HepG2 (cell line): Measurements from ENCODE around the gene TRMT2A. TPM values are rescaled to one million over a fixed set of nuclear protein-coding genes. Genes with fewer than 3 reads are reported as not detected.

ENCODE experiments used
- AGO1 ChIP-seq: fragments of 200-400 bp; formaldehyde crosslinking; IDR thresholded peaks from 2 replicates; pipeline ENCODE4 v1.6.1; 2017; ENCODE audit warnings: mild to moderate bottlenecking, low read depth, low read length, moderate library complexity; ENCODE audit not compliant: poor library complexity, severe bottlenecking
- ATF7-NPFF ChIP-seq: sonication (generic); formaldehyde crosslinking; IDR thresholded peaks from 2 replicates; pipeline ENCODE4 v1.8.1; 2023; ENCODE audit warnings: mild to moderate bottlenecking, low read depth, missing genetic modification reagents, moderate library complexity
- CENPX ChIP-seq: sonication (generic); formaldehyde crosslinking; IDR thresholded peaks from 2 replicates; pipeline ENCODE4 v1.9.0; 2021; ENCODE audit warnings: mild to moderate bottlenecking, missing genetic modification reagents, moderate library complexity
- DRAP1 ChIP-seq: IDR thresholded peaks from 2 replicates; pipeline ENCODE4 v1.6.1; 2016; ENCODE audit warnings: missing genetic modification reagents, missing compliant biosample characterization
- FOXM1 ChIP-seq: sonication (generic); formaldehyde crosslinking; IDR thresholded peaks from 2 replicates; pipeline ENCODE4 v1.5.0; 2020; ENCODE audit warnings: missing genetic modification reagents
- GABPA ChIP-seq, 2 experiments: IDR thresholded peaks; 2 replicates each; pipeline ENCODE4 v1.6.1; 2011 to 2016; ENCODE audit warnings: low read depth in 2 of 2, low read length in 1 of 2, missing biosample characterization in 1 of 2, missing genetic modification characterization in 1 of 2
- HNRNPLL ChIP-seq: fragments of 200-400 bp; formaldehyde crosslinking; IDR thresholded peaks from 2 replicates; pipeline ENCODE4 v1.6.1; 2017; ENCODE audit warnings: mild to moderate bottlenecking, low read depth, low read length; ENCODE audit not compliant: poor library complexity, severe bottlenecking
- HOXA5 ChIP-seq: sonication (generic); formaldehyde crosslinking; IDR thresholded peaks from 2 replicates; pipeline ENCODE4 v1.4.0; 2020; ENCODE audit warnings: missing genetic modification reagents
- MAZ ChIP-seq, 2 experiments: sonication (generic) in 1 of 2; formaldehyde crosslinking in 1 of 2; IDR thresholded peaks; 2 replicates each; pipeline versions ENCODE4 v1.5.0 to v1.6.1; 2012 to 2020; ENCODE audit warnings: low read depth in 2 of 2, mild to moderate bottlenecking in 2 of 2, borderline replicate concordance in 1 of 2, improper control_type of control experiment in 1 of 2, low read length in 1 of 2, missing genetic modification reagents in 1 of 2, moderate library complexity in 1 of 2
- NFYB ChIP-seq: sonication (generic); formaldehyde crosslinking; IDR thresholded peaks from 2 replicates; pipeline ENCODE4 v1.4.0; 2020; ENCODE audit warnings: missing genetic modification reagents
- NFYC ChIP-seq: IDR thresholded peaks from 2 replicates; pipeline ENCODE4 v1.6.1; 2016; ENCODE audit warnings: missing genetic modification reagents, missing compliant biosample characterization
- POLR2A ChIP-seq, 2 experiments: IDR thresholded peaks; 2 replicates each; pipeline ENCODE4 v1.6.1; 2011; ENCODE audit warnings: low read depth in 2 of 2, low read length in 2 of 2, mild to moderate bottlenecking in 1 of 2, moderate library complexity in 1 of 2; ENCODE audit not compliant: insufficient read depth in 1 of 2
- POLR2G ChIP-seq: fragments of 200-400 bp; formaldehyde crosslinking; IDR thresholded peaks from 2 replicates; pipeline ENCODE4 v1.6.1; 2018; ENCODE audit warnings: mild to moderate bottlenecking, low read depth, low read length, moderate library complexity
- RXRA ChIP-seq: sonication (generic); formaldehyde crosslinking; IDR thresholded peaks from 2 replicates; pipeline ENCODE4 v1.5.1; 2020; ENCODE audit warnings: missing genetic modification reagents
- SAP130 ChIP-seq: IDR thresholded peaks from 2 replicates; pipeline ENCODE4 v1.6.1; 2016; ENCODE audit warnings: low read depth
- TFDP2 ChIP-seq: sonication (generic); formaldehyde crosslinking; IDR thresholded peaks from 2 replicates; pipeline ENCODE4 v1.4.0; 2020; ENCODE audit warnings: missing genetic modification reagents
- THAP11 ChIP-seq: IDR thresholded peaks from 2 replicates; pipeline ENCODE4 v1.6.1; 2016; ENCODE audit warnings: missing biosample characterization, missing genetic modification reagents
- TMF1 ChIP-seq: sonication (generic); formaldehyde crosslinking; IDR thresholded peaks from 2 replicates; pipeline ENCODE4 v1.8.1; 2022; ENCODE audit warnings: low read depth, missing genetic modification reagents
- ZMAT3 ChIP-seq: sonication (generic); formaldehyde crosslinking; conservative IDR thresholded peaks from 2 replicates; pipeline ENCODE4 v1.7.0; 2021; ENCODE audit warnings: missing genetic modification reagents
- ZNF34 ChIP-seq: sonication (generic); formaldehyde crosslinking; IDR thresholded peaks from 2 replicates; pipeline ENCODE4 v1.4.0; 2020; ENCODE audit warnings: mild to moderate bottlenecking, missing genetic modification reagents, borderline replicate concordance
- ZNF510 ChIP-seq: sonication (generic); formaldehyde crosslinking; IDR thresholded peaks from 2 replicates; pipeline ENCODE4 v1.4.0; 2020; ENCODE audit warnings: low read depth, mild to moderate bottlenecking, missing genetic modification reagents
- ZNF788 ChIP-seq: sonication (generic); formaldehyde crosslinking; IDR thresholded peaks from 2 replicates; pipeline ENCODE4 v1.5.0; 2020; ENCODE audit warnings: mild to moderate bottlenecking, missing genetic modification reagents, borderline replicate concordance
- ZNF879 ChIP-seq: sonication (generic); formaldehyde crosslinking; IDR thresholded peaks from 2 replicates; pipeline ENCODE4 v1.8.1; 2023; ENCODE audit warnings: missing genetic modification reagents
- ZSCAN31 ChIP-seq: sonication (generic); formaldehyde crosslinking; IDR thresholded peaks from 2 replicates; pipeline ENCODE4 v1.5.0; 2020; ENCODE audit warnings: low read depth, mild to moderate bottlenecking, missing genetic modification reagents
- polyA plus RNA-seq, 8 experiments: library from polyadenylated mRNA; depleted of rRNA in 3 of 8; stranded (reverse) in 7 of 8; unstranded in 1 of 8; fragments of >200 nt; fragmentation: Illumina TruSeq in 4 of 8; extraction: Trizol in 4 of 8; gene quantifications; 2 replicates each; pipeline versions ENCODE4 v1.2.1 to v1.2.3, GENCODE V29; 2011 to 2016; ENCODE audit warnings: low read depth in 4 of 8, missing spikeins in 1 of 8, mixed read lengths in 1 of 8; ENCODE audit not compliant: insufficient read depth in 1 of 8
- total RNA-seq, 5 experiments: library from RNA; depleted of rRNA; stranded (reverse); fragments of >200 nt; fragmentation: Illumina TruSeq; extraction: Trizol; gene quantifications; 2 replicates each; pipeline ENCODE4 v1.2.3, GENCODE V29; 2016; ENCODE audit warnings: low read depth in 1 of 5
- TF ChIP-seq, protein P1 (sequence below): sonication (generic); formaldehyde crosslinking; IDR thresholded peaks from 2 replicates; pipeline ENCODE4 v1.4.0; 2020; ENCODE audit warnings: mild to moderate bottlenecking, low read depth, missing genetic modification reagents

Gene TRMT2A
- total and polyA plus RNA-seq, 2 of the 13 experiments (the other 11 are each of a cell fraction or from before 2014, with no cell fraction given) = 24.0 to 30.3 TPM

DNA sequence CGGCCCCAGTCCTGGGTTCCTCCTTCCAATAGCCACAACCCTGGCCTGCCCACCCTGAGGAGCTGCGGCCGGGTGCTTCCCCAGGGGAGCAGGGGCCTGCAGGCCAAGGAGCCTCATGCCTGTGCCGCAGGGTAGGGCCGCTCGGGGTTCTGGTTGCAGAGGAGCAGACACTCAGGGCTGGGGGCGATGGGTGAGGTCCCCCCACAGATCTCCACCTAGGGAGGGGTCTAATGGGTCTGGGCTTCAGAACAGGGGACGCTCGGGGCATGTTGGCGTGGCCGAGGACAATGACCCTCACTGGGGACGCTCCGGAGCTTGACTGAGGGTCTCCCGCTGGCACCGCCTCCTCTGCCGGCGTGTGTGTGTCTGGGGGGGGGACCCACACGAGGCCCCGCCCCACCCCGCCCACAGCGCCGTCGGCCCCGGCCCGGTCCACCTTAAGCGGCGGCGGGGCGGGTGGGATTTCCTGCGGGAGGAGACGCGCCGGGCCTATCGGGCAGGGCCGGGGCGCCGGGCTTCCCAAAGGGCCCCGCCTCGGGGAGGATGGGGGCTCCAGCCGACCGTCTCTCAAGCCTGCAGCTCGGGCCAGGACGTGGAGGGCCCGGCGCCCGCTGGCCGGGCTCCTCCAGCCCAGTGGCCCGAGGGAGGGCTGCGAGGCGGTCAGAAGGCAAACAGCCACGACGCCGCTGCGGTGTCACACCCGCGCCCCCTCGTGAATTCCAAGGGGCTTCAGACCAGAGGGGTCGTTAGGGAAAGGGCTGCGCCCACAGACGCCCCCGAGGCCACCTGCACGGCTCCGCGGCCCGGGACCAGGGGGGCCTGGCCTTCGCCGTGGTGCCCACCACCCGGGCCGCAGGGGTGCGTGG lies 13.9 kb upstream of the TRMT2A start (continued):
- TF ChIP-seq SAP130 (CRISPR knock-in tag) (peak; percentile 58; the same call in 1 of the 2 replicates), ZSCAN31 (CRISPR knock-in tag) (no peak), ZNF34 (CRISPR knock-in tag) (0 out of 2 replicates have a peak, but pooled peaks have one; percentile 37), HOXA5 (no peak), THAP11 (no peak), TFDP2 (CRISPR knock-in tag) (0 out of 2 replicates have a peak, but pooled peaks have one; percentile 20), ZNF879 (CRISPR knock-in tag) (no peak), ATF7-NPFF (CRISPR knock-in tag) (peak; percentile 59; the same call in 1 of the 2 replicates), NFYC (CRISPR knock-in tag) (peak; percentile 68), FOXM1 (no peak), POLR2A (IDR thresholded peaks at IDR 0.05; ENCODE audit: insufficient read depth in 1 of 2, low read depth in 2 of 2, low read length in 2 of 2) (peak in 1 of 2 experiments; percentile 46; a peak in 1 of 4 replicates), ZNF788 (CRISPR knock-in tag) (peak; percentile 25; the same call in 1 of the 2 replicates), RXRA (no peak), CENPX (no peak), MAZ (IDR thresholded peaks at IDR 0.05; ENCODE audit: borderline replicate concordance, low read depth, low read length) (no peak), MAZ (CRISPR knock-in tag; IDR thresholded peaks at IDR 0.05; ENCODE audit: low read depth) (0 out of 2 replicates have a peak, but pooled peaks have one; percentile 53), ZNF510 (no peak), GABPA (IDR thresholded peaks at IDR 0.05; ENCODE audit: low read depth, low read length) (peak; percentile 64), GABPA (CRISPR knock-in tag; IDR thresholded peaks at IDR 0.05; ENCODE audit: low read depth) (peak; percentile 64), ZMAT3 (CRISPR knock-in tag) (no peak), DRAP1 (CRISPR knock-in tag) (no peak), TMF1 (CRISPR knock-in tag) (no peak), POLR2G (peak; percentile 13; the same call in 1 of the 2 replicates), AGO1 (peak; percentile 44), HNRNPLL (peak; percentile 0), NFYB (CRISPR knock-in tag) (peak; percentile 76)
- TF ChIP-seq, protein P1, sequence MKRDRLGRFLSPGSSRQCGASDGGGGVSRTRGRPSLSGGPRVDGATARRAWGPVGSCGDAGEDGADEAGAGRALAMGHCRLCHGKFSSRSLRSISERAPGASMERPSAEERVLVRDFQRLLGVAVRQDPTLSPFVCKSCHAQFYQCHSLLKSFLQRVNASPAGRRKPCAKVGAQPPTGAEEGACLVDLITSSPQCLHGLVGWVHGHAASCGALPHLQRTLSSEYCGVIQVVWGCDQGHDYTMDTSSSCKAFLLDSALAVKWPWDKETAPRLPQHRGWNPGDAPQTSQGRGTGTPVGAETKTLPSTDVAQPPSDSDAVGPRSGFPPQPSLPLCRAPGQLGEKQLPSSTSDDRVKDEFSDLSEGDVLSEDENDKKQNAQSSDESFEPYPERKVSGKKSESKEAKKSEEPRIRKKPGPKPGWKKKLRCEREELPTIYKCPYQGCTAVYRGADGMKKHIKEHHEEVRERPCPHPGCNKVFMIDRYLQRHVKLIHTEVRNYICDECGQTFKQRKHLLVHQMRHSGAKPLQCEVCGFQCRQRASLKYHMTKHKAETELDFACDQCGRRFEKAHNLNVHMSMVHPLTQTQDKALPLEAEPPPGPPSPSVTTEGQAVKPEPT (CRISPR knock-in tag) = peak; percentile 100
